SK-N-SH (cell line): ENCODE results near the gene LMF1. TPM values are rescaled to one million over a fixed set of nuclear protein-coding genes. Genes with fewer than 3 reads are reported as not detected.

Experiments
- CTCF ChIA-PET: fragments of 300-600, 350-600 bp; formaldehyde crosslinking; extraction: SDS; loops from one replicate; lab custom pipeline; 2021; lab: Yijun Ruan, JAX
- POLR2A ChIA-PET: fragments of 350-600 bp; sonication (Branson Sonifier 250); formaldehyde crosslinking; extraction: SDS; loops from one replicate; lab custom pipeline; 2020; ENCODE audit warnings: antibody characterized with exemption, inconsistent platforms; lab: Yijun Ruan, JAX
- DNase-seq: peaks from one replicate; pipeline ENCODE4 v3.0.0; 2012
- H2AFZ ChIP-seq: fragments of 200-600 bp; sonication (generic); 2 replicates; pipeline ENCODE4 v1.8.1; 2016; ENCODE audit warnings: antibody characterized with exemption, mild to moderate bottlenecking, low read depth
- H3F3A ChIP-seq: fragments of 200-600 bp; sonication (generic); replicated peaks from 2 replicates; pipeline ENCODE3; 2016; ENCODE audit warnings: antibody characterized with exemption, mild to moderate bottlenecking; ENCODE audit not compliant: insufficient read depth
- H3K27ac ChIP-seq, 2 experiments: fragments of 200-500 bp in 1 of 2; fragments of 200-600 bp in 1 of 2; sonication (Bioruptor generic) in 1 of 2; sonication (generic), shearing (Covaris generic) in 1 of 2; 2 replicates each; pipeline versions ENCODE4 v1.5.1 to v1.6.1; 2014 to 2016; ENCODE audit warnings: low read depth in 2 of 2, inconsistent platforms in 1 of 2, low read length in 1 of 2, mild to moderate bottlenecking in 1 of 2, mixed read lengths in 1 of 2
- H3K27me3 ChIP-seq: fragments of 200-600 bp; sonication (generic), shearing (Covaris generic); 2 replicates; pipeline ENCODE4 v1.6.1; 2016; ENCODE audit warnings: mixed run types; ENCODE audit not compliant: insufficient read depth
- H3K36me3 ChIP-seq, 2 experiments: fragments of 200-500 bp in 1 of 2; fragments of 200-600 bp in 1 of 2; sonication (Bioruptor generic) in 1 of 2; sonication (generic) in 1 of 2; replicated peaks in 1 of 2; 2 replicates each; pipeline versions ENCODE3 to v1.5.1; 2014 to 2016; ENCODE audit warnings: low read length in 1 of 2, mild to moderate bottlenecking in 1 of 2; ENCODE audit not compliant: insufficient read depth in 2 of 2, control insufficient read depth in 1 of 2
- H3K4me1 ChIP-seq, 2 experiments: fragments of 200-500 bp in 1 of 2; fragments of 200-600 bp in 1 of 2; sonication (Bioruptor generic) in 1 of 2; sonication (generic), shearing (Covaris generic) in 1 of 2; 2 replicates each; pipeline versions ENCODE4 v1.5.1 to v1.6.1; 2014 to 2016; ENCODE audit warnings: low read depth in 1 of 2, low read length in 1 of 2, mixed run types in 1 of 2; ENCODE audit not compliant: insufficient read depth in 2 of 2, control insufficient read depth in 1 of 2
- H3K4me2 ChIP-seq: fragments of 200-600 bp; sonication (generic), shearing (Covaris generic); 2 replicates; pipeline ENCODE4 v1.6.1; 2017; ENCODE audit warnings: mixed run types
- H3K4me3 ChIP-seq, 2 experiments: fragments of 200-500 bp in 1 of 2; fragments of 200-600 bp in 1 of 2; sonication (Bioruptor generic) in 1 of 2; sonication (generic), shearing (Covaris generic) in 1 of 2; 2 replicates each; pipeline versions ENCODE4 v1.5.1 to v1.8.1; 2014 to 2016; ENCODE audit warnings: low read depth in 2 of 2, inconsistent platforms in 1 of 2, low read length in 1 of 2, mild to moderate bottlenecking in 1 of 2, mixed read lengths in 1 of 2, moderate library complexity in 1 of 2
- H3K79me2 ChIP-seq: fragments of 200-600 bp; sonication (generic); 2 replicates; pipeline ENCODE4 v1.8.1; 2017; ENCODE audit warnings: mild to moderate bottlenecking; ENCODE audit not compliant: insufficient read depth
- H3K9ac ChIP-seq: fragments of 200-600 bp; sonication (generic); 2 replicates; pipeline ENCODE4 v1.6.1; 2017; ENCODE audit warnings: mixed run types
- H3K9me2 ChIP-seq: fragments of 200-600 bp; sonication (generic); 2 replicates; pipeline ENCODE4 v1.6.1; 2017; ENCODE audit warnings: mixed run types
- H3K9me3 ChIP-seq: fragments of 200-600 bp; sonication (generic); 2 replicates; pipeline ENCODE4 v1.6.1; 2017; ENCODE audit warnings: mixed run types, mild to moderate bottlenecking, moderate library complexity
- H4K20me1 ChIP-seq: fragments of 200-600 bp; sonication (generic); 2 replicates; pipeline ENCODE4 v1.6.1; 2017; ENCODE audit warnings: mild to moderate bottlenecking, mixed run types; ENCODE audit not compliant: insufficient read depth
- ELF1 ChIP-seq: IDR thresholded peaks from 2 replicates; pipeline ENCODE4 v1.4.0; 2012
- EP300 ChIP-seq, 2 experiments: IDR thresholded peaks; 2 replicates each; pipeline versions ENCODE4 v1.4.0 to v1.6.1; 2012; ENCODE audit warnings: borderline replicate concordance in 1 of 2, low read depth in 1 of 2, low read length in 1 of 2
- EZH2phosphoT487 ChIP-seq: fragments of 200-600 bp; sonication (generic); IDR thresholded peaks from 2 replicates; pipeline ENCODE4 v1.6.1; 2017; ENCODE audit warnings: low read depth, mixed run types, mild to moderate bottlenecking, antibody characterized with exemption, moderate library complexity, borderline replicate concordance
- FOXJ3 ChIP-seq: sonication (generic); formaldehyde crosslinking; IDR thresholded peaks from 2 replicates; pipeline ENCODE4 v1.5.1; 2020; ENCODE audit warnings: mild to moderate bottlenecking, missing genetic modification reagents
- GATA2 ChIP-seq: sonication (generic); formaldehyde crosslinking; IDR thresholded peaks from 2 replicates; pipeline ENCODE4 v1.5.0; 2020; ENCODE audit warnings: mild to moderate bottlenecking, missing genetic modification reagents
- IRF3 ChIP-seq: fragments of 150-350 bp; IDR thresholded peaks from 2 replicates; pipeline ENCODE4 v1.6.1; 2016; ENCODE audit warnings: mild to moderate bottlenecking, low read depth, low read length
- JUND ChIP-seq: IDR thresholded peaks from 2 replicates; pipeline ENCODE4 v1.4.0; 2012
- NFIC ChIP-seq: IDR thresholded peaks from 2 replicates; pipeline ENCODE4 v1.4.0; 2012; ENCODE audit warnings: borderline replicate concordance
- NRF1 ChIP-seq: IDR thresholded peaks from 2 replicates; pipeline ENCODE4 v1.6.1; 2012; ENCODE audit warnings: low read depth, mild to moderate bottlenecking, low read length
- POLR2AphosphoS5 ChIP-seq: IDR thresholded peaks from 2 replicates; pipeline ENCODE4 v1.6.1; 2012; ENCODE audit warnings: low read depth, low read length
- RCOR1 ChIP-seq: fragments of 150-350 bp; IDR thresholded peaks from 2 replicates; pipeline ENCODE4 v1.6.1; 2017; ENCODE audit warnings: antibody characterized with exemption, low read length
- REST ChIP-seq: IDR thresholded peaks from 2 replicates; pipeline ENCODE4 v1.6.1; 2012; ENCODE audit warnings: mild to moderate bottlenecking, low read depth, low read length, moderate library complexity
- RFX5 ChIP-seq: IDR thresholded peaks from 2 replicates; pipeline ENCODE4 v1.6.1; 2012; ENCODE audit warnings: mild to moderate bottlenecking, improper control_type of control experiment, low read length
- SIN3A ChIP-seq: IDR thresholded peaks from 2 replicates; pipeline ENCODE4 v1.6.1; 2012; ENCODE audit warnings: low read depth, mild to moderate bottlenecking, low read length, moderate library complexity, borderline replicate concordance
- SMC3 ChIP-seq: IDR thresholded peaks from 2 replicates; pipeline ENCODE4 v1.6.1; 2012; ENCODE audit warnings: low read depth, low read length, improper control_type of control experiment
- TAF1 ChIP-seq: IDR thresholded peaks from 2 replicates; pipeline ENCODE4 v1.6.1; 2012; ENCODE audit warnings: low read depth, mild to moderate bottlenecking, low read length, moderate library complexity, borderline replicate concordance
- TEAD4 ChIP-seq: IDR thresholded peaks from 2 replicates; pipeline ENCODE4 v1.4.0; 2012; ENCODE audit warnings: mild to moderate bottlenecking, borderline replicate concordance; ENCODE audit not compliant: insufficient read depth
- USF2 ChIP-seq: fragments of 150-350 bp; IDR thresholded peaks from 2 replicates; pipeline ENCODE4 v1.6.1; 2017; ENCODE audit warnings: antibody characterized with exemption, low read length, low read depth, borderline replicate concordance
- ZBTB33 ChIP-seq: IDR thresholded peaks from 2 replicates; pipeline ENCODE4 v1.4.0; 2012; ENCODE audit warnings: low read depth, borderline replicate concordance
- WGBS: methylation state at CpG from one replicate; pipeline ENCODE4 v1.1.6; 2017; ENCODE audit warnings: low lambda C conversion rate; 5-methylcytosine and 5-hydroxymethylcytosine counted together
- polyA plus RNA-seq, 3 experiments: library from polyadenylated mRNA; depleted of rRNA; stranded (reverse); fragments of >200 nt; gene quantifications; 2 replicates each; pipeline ENCODE4 v1.2.3, GENCODE V29; 2012

The LMF1 gene
- polyA plus RNA-seq, 1 of the 3 experiments (the other 2 are of a cell fraction) = 5.7 TPM

GRCh38 chr16:972316-973002 lies 1.7 kb upstream of the LMF1 start:
- H3K9ac ChIP-seq = no peak overlapping the region
- TF ChIP-seq TEAD4 = no peak
- no peak for TF ChIP-seq JUND
- TF ChIP-seq USF2 = no peak
- no peak for TF ChIP-seq REST
- no peak for TF ChIP-seq ELF1
- no peak for TF ChIP-seq NFIC
- TF ChIP-seq POLR2AphosphoS5 = no peak
- no peak for TF ChIP-seq ZBTB33
- no peak for TF ChIP-seq IRF3
- TF ChIP-seq NRF1 = no peak
- no peak for TF ChIP-seq RCOR1
- TF ChIP-seq FOXJ3 (CRISPR knock-in tag) = no peak
- no peak for TF ChIP-seq GATA2 (CRISPR knock-in tag)
- TF ChIP-seq EP300 (IDR thresholded peaks at IDR 0.05; ENCODE audit: borderline replicate concordance in 1 of 2, low read depth in 1 of 2, low read length in 1 of 2) = no peak
- no peak for TF ChIP-seq SMC3
- TF ChIP-seq SIN3A = no peak
- no peak for TF ChIP-seq RFX5
- TF ChIP-seq TAF1 = no peak
- no peak for TF ChIP-seq EZH2phosphoT487
- POLR2A ChIA-PET = no interaction called here
- H2AFZ ChIP-seq = no peak overlapping the region
- DNase-seq = no peak
- WGBS = 56% methylated on average over 23 of the region's 32 CpGs
- no peaks in the 10 kb centered on the region for H4K20me1 ChIP-seq
- peaks cover 0 to 6% of the 10 kb centered on the region in 2 experiments for H3K36me3 ChIP-seq
- no peak overlapping the region for H3K27ac ChIP-seq
- peaks cover 62% of the 10 kb centered on the region for H3K27me3 ChIP-seq
- H3K4me1 ChIP-seq = peaks cover 6 to 11% of the 10 kb centered on the region in 2 experiments; a peak in 2 of 4 replicates
- peaks cover 5% of the 10 kb centered on the region; the same call in 1 of the 2 replicates for H3K79me2 ChIP-seq
- no peaks in the 10 kb centered on the region for H3K9me2 ChIP-seq
- H3K9me3 ChIP-seq = no peaks in the 10 kb centered on the region
- no peaks in the 10 kb centered on the region for H3F3A ChIP-seq
- H3K4me2 ChIP-seq = no peak overlapping the region
- CTCF ChIA-PET = interaction anchor here (1.5 kb wide), 1 partner anchor 85 kb away, joined by 5 read pairs; no protein-coding TSS in a partner anchor
- H3K4me3 ChIP-seq = no peak overlapping the region
